Gastrocnemius medialis (tissue), 4 donors: ENCODE results near the gene PODNL1.

Experiments used
- POLR2A ChIP-seq, 2 donors: fragments of 450-650 bp; IDR thresholded peaks; one replicate each; pipeline ENCODE4 v1.6.1; 2017; ENCODE audit warnings: antibody characterized with exemption in 2 of 2, mild to moderate bottlenecking in 2 of 2, moderate library complexity in 2 of 2
- TF ChIP-seq, protein P1 (sequence below), 5 experiments: fragments of 450-650 bp in 3 of 5; fragments of 200-600 bp in 2 of 5; sonication (generic) in 2 of 5; IDR thresholded peaks in 4 of 5; conservative IDR thresholded peaks in 1 of 5; 1 replicate in 4 of 5; 2 replicates in 1 of 5; pipeline ENCODE4 v1.5.1; 2016 to 2019; ENCODE audit warnings: antibody characterized with exemption in 5 of 5, mild to moderate bottlenecking in 3 of 5, moderate library complexity in 3 of 5

DNA sequence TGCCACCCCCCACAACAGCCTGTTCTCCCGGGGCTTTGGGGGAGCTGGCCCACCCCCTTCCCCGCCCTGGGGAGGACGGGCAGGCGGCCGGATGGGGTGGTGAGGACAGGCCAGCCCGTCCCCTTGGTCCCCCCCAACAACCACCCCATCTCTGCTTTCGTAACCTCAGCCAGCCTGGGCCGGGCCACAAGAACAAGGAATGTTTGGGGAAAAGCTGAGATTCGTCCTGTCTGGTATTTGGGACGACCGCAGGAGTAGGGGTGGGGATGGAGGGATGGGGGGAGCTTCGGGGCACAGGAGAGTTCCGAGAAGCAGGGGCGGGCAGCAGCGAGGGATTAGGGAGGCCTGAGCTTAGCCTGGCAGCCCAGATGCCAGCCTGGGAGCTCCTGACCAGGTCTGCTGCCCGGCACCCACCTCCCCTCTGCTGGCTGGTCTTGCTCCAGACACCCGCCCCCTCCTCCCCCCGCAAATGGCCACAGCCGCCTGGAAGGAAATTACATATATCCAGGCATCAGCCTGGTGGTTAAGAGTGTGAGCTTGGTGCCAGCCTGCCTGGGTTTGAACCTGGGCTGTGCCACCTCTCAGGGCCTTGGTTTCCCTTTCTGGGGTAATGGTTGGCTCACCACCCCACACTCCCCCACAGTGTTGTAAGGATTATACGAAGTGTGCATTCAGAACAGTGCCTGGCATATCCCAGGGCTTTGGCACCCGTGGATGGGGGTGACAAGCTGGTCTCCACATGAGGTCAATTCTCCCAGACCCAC lies at the start of gene PODNL1:
- TF ChIP-seq, protein P1, sequence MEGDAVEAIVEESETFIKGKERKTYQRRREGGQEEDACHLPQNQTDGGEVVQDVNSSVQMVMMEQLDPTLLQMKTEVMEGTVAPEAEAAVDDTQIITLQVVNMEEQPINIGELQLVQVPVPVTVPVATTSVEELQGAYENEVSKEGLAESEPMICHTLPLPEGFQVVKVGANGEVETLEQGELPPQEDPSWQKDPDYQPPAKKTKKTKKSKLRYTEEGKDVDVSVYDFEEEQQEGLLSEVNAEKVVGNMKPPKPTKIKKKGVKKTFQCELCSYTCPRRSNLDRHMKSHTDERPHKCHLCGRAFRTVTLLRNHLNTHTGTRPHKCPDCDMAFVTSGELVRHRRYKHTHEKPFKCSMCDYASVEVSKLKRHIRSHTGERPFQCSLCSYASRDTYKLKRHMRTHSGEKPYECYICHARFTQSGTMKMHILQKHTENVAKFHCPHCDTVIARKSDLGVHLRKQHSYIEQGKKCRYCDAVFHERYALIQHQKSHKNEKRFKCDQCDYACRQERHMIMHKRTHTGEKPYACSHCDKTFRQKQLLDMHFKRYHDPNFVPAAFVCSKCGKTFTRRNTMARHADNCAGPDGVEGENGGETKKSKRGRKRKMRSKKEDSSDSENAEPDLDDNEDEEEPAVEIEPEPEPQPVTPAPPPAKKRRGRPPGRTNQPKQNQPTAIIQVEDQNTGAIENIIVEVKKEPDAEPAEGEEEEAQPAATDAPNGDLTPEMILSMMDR (IDR thresholded peaks at IDR 0.05 in 4 of 5, conservative IDR thresholded peaks at IDR 0.05 in 1 of 5) = no peak
- TF ChIP-seq POLR2A (IDR thresholded peaks at IDR 0.05) = no peak
